Upper lobe of left lung (tissue), 4 donors: ENCODE data around the gene NT5DC1.

Experiments
- EP300 ChIP-seq, 4 donors: sonication (generic); formaldehyde crosslinking; IDR thresholded peaks; one replicate each; pipeline ENCODE4 v1.5.1; 2017; ENCODE audit warnings: antibody characterized with exemption in 4 of 4, control low read depth in 2 of 4
- POLR2A ChIP-seq, 4 donors: fragments of 450-650 bp; IDR thresholded peaks; one replicate each; pipeline ENCODE4 v1.5.1; 2016 to 2017; ENCODE audit warnings: antibody characterized with exemption in 4 of 4, mild to moderate bottlenecking in 2 of 4
- POLR2AphosphoS5 ChIP-seq, 2 donors: sonication (generic); formaldehyde crosslinking; IDR thresholded peaks; one replicate each; pipeline ENCODE4 v1.5.1; 2017; ENCODE audit warnings: antibody characterized with exemption in 2 of 2
- TF ChIP-seq, protein P1 (sequence below), 6 experiments: fragments of 450-650 bp in 4 of 6; fragments of 200-600 bp in 2 of 6; sonication (generic) in 2 of 6; IDR thresholded peaks; one replicate each; pipeline ENCODE4 v1.5.1; 2016 to 2019; ENCODE audit warnings: antibody characterized with exemption in 6 of 6

- TF ChIP-seq, protein P1, sequence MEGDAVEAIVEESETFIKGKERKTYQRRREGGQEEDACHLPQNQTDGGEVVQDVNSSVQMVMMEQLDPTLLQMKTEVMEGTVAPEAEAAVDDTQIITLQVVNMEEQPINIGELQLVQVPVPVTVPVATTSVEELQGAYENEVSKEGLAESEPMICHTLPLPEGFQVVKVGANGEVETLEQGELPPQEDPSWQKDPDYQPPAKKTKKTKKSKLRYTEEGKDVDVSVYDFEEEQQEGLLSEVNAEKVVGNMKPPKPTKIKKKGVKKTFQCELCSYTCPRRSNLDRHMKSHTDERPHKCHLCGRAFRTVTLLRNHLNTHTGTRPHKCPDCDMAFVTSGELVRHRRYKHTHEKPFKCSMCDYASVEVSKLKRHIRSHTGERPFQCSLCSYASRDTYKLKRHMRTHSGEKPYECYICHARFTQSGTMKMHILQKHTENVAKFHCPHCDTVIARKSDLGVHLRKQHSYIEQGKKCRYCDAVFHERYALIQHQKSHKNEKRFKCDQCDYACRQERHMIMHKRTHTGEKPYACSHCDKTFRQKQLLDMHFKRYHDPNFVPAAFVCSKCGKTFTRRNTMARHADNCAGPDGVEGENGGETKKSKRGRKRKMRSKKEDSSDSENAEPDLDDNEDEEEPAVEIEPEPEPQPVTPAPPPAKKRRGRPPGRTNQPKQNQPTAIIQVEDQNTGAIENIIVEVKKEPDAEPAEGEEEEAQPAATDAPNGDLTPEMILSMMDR (IDR thresholded peaks at IDR 0.05) = no peak
- no peak for TF ChIP-seq POLR2AphosphoS5 (IDR thresholded peaks at IDR 0.05)
- no peak for TF ChIP-seq POLR2A (IDR thresholded peaks at IDR 0.05)
- no peak for TF ChIP-seq EP300 (IDR thresholded peaks at IDR 0.05)
These were observed 657 bp downstream of the NT5DC1 start for GRCh38 chr6:116101302-116101718.
